GM19193 (cell line): ENCODE measurements around the gene DDX21.

Source experiments
- POLR2A ChIP-seq: IDR thresholded peaks from 4 replicates; pipeline ENCODE4 v1.6.1; 2011; ENCODE audit not compliant: insufficient read depth, insufficient read length; ENCODE audit errors: extremely low read depth

DDX21 gene

DNA sequence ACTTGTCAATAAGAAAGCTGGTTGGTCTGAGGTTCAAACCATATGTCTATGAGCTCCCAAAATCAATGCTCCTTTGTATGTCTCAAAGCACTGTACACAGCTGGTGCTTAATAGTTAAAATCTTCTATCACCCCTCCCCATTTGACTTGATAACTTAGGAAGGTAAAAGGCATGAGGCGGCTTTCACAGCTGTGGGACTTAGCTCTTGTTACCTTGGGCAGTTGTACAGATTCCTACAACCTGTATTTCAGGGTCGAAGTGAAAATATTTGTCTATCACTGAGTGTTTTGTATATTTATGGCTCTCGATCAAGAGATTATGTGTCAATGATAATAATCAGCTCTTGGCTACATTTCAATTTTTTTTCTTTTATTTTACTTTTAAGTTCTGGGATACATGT lies 31.6 kb downstream of the DDX21 start:
- TF ChIP-seq POLR2A: no peak

DNA sequence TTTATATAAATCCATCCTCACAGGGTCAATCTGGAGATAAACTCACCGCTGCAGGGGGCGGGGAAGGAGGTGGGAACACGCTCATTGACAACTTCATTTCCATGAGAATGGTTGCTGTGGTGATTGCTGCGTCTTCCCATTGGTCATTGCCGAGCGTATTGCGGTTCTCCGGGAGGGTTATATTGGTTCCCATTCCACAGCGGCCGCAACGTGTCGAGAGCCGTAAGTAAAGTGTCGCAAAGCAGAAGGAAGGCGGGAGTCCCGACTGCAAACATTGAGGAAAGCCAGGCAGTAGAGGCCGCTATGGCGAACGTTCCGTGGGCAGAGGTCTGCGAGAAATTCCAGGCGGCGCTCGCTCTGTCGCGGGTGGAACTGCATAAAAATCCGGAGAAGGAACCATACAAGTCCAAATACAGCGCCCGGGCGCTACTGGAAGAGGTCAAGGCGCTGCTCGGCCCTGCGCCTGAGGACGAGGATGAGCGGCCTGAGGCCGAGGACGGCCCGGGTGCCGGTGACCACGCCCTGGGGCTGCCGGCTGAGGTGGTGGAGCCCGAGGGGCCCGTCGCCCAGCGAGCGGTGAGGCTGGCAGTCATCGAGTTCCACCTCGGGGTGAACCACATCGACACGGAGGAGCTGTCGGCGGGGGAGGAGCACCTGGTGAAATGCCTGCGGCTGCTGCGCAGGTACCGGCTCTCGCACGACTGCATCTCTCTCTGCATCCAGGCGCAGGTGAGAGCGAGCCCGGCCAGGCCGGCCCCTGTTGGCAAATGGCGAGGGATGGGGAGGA lies 32.8 kb downstream of the DDX21 start, which contains the start of gene KIFBP:
KIFBP (plus strand) TSS at position 274 of the 787 bp plus-strand sequence; CDS start at position 304, 30 bp downstream.
- peak; percentile 75 for TF ChIP-seq POLR2A

DNA sequence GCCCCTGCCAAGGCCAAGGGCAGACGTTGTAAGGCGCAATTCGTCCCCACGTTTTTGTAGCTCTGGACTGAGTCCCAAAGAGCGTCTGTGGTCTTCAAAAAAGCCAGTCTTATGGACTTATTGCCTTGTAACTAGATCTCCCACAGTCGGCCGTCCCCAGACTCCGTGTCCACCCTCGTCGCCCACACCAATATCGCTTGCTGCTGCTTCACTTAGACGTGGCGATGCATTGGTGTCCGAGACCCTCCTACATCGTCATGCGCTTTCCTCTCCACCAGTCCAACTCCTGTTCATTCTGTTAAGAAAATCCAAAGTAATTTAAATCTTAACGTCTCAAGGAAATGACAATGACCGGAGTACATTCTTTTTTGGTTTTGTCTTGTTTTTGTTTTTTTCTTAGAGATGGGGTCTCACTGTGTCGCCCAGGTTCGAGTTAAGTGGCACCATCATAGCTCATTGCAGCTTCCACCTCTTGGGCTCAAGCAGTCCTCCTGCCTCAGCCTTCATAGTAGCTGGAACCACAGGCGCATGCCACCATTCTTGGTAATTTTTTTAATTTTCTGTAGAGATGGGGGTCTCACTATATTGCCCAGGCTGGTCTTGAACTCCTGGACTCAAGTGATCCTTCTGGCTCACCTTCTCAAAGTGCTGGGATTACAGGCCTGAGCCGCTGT lies 33.5 kb downstream of the DDX21 start:
- TF ChIP-seq POLR2A: no peak

DNA sequence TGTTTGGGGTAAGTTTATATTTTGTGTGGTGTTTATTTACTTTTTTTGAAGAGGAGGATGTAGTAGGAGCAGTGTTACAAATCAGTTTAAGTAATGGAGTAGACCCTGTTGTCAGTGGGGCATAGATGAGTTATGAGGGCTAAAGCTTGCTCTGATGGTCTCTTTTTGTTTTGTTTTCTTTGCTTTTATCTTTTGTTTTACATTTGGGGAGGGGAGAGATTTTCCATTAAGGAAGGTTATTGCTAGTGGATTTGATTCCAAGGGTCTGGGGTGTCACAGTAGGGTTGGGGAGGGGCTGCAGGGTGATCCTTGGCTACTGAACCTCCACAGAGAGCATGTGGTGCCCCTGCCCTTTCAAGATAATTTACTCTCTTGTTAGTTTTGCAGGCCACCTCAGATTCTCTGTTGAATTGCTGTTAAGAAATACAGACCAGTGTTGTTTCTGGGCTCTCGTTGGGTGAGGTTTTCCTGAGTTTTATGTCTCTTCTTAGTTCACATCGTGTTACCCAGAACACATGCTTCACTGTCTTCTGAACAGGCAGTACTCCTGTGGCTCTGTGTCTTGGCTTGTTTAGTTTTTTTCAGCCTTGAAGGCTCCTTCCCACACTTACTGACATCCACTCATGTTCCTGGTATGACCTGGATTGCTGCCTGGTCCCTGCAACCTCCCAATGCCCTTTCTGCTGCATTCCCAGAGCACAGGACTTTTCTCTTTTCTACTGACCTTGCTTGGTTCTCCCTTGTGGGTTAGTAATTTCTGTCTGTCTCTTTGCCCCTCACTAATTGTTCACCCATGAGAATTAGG lies 36.9 kb downstream of the DDX21 start:
- TF ChIP-seq POLR2A: no peak

GRCh38 chr10:68997211-68997610 lies 41.2 kb downstream of the DDX21 start:
- no peak for TF ChIP-seq POLR2A

GRCh38 chr10:69004821-69005220 lies 48.9 kb downstream of the DDX21 start:
- TF ChIP-seq POLR2A: no peak

DNA sequence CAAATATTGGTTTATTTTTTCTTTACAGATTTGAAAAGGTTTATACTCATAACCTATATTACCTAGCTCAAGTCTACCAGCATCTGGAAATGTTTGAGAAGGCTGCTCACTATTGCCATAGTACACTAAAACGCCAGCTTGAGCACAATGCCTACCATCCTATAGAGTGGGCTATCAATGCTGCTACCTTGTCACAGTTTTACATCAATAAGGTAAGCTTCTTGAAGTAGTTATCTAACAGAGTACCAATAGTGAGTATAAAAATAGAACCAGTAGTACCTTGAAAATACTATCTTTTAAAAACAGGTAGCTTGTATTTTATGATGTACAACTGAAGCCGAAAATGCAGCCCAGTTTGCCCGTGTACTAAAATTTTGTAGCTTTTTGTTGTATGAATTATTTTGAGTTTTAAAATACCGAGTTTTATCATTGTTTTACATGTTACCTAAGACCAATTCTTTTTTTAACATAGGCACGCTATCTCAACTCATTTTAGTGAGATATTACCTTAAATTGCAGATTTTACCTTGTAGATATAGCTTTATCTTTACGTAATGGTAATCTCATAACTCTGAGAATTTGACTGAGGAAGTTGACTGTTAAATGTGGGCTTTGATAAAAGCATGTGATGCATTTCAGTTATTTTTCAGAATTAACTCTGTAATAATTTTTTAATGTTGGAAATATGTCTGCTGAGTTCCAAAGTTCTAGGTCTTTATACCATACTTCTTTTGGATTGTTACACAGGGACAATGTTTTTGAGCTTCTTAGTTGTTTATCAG lies 49.9 kb downstream of the DDX21 start:
- TF ChIP-seq POLR2A: no peak

DNA sequence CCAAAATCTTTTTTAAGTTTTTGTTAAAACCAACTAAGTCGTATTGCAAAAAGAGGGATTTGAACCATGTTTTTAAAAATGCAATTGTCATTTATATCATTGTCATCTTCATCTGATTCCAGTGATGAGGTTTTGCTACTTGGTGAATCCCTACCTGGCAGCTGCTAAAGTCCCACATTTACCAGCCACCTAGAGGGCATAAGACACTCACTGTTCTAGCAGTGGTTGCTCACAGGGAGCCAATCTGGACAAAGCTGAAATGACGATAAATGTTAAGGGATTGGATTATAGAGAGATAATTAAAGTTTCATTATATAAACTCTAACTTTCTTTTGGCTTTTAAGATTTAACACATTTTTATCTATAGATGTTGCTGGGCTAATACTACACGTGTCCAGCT lies 51.3 kb downstream of the DDX21 start:
- TF ChIP-seq POLR2A: no peak

GRCh38 chr10:69009360-69009759 lies 53.4 kb downstream of the DDX21 start:
- TF ChIP-seq POLR2A: no peak

- no peak for TF ChIP-seq POLR2A
These were observed 54.2 kb downstream of the DDX21 start for GRCh38 chr10:69010151-69010640.

GRCh38 chr10:69014171-69014570 lies 58.2 kb downstream of the DDX21 start:
- no peak for TF ChIP-seq POLR2A

GRCh38 chr10:69018613-69019012 lies 62.6 kb downstream of the DDX21 start:
- no peak for TF ChIP-seq POLR2A

DNA sequence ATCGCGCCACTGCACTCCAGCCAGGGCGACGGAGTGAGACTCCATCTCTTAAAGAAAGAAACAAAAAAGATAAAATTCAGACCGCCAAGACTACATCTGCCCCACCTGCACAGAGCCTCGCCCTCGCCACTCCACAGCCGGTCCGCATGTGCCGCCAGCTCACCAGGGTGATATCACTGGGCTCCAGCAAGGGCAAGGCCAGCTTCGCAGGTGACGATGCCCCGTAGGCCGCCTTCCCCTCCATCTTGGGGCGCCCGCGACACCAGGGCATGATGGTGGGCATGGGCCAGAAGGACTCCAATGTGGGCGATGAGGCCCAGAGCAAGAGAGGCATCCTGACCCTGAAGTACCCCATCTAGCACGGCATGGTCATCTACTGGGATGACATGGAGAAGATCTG lies 66.6 kb downstream of the DDX21 start:
- TF ChIP-seq POLR2A: no peak

DNA sequence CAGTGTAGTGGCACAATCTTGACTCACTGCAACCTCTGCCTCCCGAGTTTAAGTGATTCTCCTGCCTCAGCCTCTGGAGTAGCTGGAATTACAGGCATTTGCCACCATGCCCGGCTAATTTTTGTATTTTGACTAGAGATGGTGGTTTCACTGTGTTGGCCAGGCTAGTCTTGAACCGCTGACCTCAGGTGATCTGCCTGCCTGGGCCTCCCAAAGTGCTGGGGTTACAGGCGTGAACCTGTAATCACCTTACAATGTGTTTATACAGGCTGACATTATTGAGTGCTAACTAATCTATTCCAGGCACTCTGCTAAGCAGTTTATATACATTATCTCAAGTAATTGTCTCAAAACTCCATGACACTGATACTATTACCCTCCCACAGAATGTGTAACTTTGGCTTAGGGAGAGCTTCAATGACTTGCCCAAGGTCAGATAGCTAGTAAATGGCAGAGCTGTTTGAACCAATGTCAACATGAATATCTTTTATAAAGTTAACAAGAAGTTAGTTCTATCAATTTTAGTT lies 69.5 kb downstream of the DDX21 start:
- TF ChIP-seq POLR2A: no peak

GRCh38 chr10:69033256-69033655 lies 77.3 kb downstream of the DDX21 start:
- no peak for TF ChIP-seq POLR2A
